HG02943 (cell line): ENCODE results near the gene ECE2.
"Not testable (repeated sequence)": the region's sequence is repeated elsewhere in the genome, so short reads cannot be mapped to it uniquely, and the experiment has no call there.

ENCODE experiments used
- ATAC-seq: cut with Tn5 transposase; IDR thresholded peaks from one replicate; pipeline ENCODE4 v1.9.1; 2021; ENCODE audit warnings: mild to moderate bottlenecking, low read depth, moderate library complexity; ENCODE audit not compliant: unreplicated experiment

Gene ECE2

DNA sequence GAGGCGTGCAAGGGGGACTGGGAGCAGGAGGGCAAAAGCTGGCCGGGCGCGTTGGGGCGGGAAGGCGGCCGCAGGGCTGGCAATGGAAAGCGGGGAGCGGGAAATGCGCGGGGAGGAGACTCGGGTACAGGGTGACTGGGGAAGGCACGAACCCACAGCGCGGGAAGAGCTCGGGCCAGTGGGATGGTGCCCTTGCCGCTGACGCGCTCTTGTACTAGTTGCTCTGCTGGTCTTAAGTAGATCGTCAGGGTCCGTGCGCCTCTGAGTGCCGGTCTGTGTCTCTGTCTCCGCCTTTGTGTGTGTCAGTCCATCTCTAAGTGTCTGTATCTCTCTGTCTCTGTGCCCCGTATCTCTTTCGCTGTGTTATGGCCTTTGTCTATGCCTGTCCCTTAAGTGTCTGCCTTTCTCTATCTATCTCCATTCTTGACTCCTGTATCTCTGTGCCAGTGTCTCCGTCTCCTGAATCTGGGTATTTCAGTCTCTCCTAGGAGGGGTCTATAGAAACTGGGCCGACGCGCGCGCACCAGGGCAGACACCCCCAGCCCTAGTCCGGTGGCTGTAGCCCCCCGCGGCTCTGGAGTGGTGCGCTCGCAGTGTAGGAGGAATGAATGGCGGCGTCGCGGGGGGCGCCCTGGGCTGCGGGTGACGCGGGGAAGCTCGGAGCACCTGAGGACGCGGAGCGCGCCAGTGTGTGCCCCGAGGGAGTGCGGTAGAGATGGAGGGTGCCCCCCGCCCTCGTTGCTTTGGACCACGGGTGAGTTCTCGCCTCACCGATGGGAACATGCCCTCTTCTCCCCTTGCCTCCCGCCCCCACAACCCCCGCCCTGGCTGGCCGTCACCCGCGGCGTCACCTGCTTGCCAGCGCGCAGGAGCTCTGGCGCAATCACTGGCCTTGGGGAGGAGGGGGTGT, 13.7 kb upstream of the ECE2 start:
- ATAC-seq = no peak

DNA sequence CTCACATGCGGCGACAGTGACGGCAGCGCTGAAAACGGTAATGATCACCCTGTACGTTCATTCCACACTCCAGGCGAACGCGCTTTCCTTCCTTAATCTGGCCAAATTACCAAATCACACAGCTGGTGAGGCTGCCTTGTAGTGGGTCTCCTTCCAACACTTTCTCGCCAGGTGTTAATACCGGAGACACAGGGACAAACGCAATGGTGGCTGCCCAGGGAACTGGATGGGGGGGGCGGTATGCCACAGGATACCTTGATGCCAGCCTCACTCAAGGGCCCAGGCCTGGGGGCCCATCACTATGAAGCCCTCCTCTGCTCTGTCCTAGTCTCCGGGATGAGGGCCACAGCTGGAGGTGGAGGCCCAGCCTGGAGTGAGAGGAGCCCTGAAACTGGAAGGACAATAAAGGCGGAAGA, 13.1 kb upstream of the ECE2 start:
- ATAC-seq = no peak

DNA sequence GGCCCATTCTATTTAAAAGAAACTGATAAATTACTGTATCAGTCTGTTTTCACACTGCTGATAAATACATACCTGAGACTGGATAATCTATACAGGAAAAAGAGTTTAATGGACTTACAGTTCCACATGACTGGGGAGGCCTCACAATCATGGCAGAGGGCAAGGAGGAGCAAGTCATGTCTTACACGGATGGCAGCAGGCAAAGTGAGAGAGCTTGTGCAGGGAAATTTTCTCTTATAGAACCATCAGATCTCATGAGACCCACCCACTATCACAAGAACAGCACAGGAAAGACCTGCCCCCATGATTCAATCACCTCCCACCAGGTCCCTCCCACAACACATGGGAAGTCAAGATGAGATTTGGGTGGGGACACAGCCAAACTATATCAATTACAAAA, 8.6 kb upstream of the ECE2 start:
- not testable (repeated sequence) for ATAC-seq

DNA sequence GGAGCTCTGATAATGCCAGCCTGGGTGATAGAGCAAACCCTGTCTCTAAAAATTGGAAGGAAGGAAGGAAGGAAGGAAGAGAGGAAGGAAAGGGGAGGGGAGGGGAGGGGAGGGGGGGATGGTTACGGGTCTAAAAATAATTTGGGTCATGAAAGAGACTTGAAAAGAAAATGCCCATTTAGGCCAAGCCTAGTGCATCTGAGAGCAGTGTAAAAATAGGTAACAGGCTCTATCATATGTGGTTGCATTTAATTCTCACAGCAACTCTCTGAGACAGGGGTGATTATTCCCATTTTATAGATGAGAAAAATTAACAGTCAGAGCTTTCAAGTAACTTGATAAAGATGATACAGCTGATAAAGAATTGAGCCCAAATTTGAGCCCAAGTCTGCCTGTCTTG, 3.6 kb upstream of the ECE2 start:
- no peak for ATAC-seq

DNA sequence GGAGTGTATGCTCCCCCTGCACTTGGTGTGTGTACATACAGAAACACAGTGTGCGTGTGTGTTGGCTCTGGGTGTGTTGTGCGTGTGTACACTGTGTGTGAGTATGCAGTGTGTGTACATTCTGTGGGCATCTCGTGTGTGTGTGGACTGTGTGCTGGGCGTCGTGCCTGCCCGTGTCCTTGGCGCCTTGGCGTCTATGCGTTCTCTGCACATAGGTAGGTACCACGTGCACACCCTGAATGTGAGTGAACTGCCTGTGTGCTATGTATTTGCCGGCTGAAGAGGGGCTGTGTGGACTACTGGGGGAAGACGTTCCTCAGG, 481 bp upstream of the ECE2 start:
- no peak for ATAC-seq

DNA sequence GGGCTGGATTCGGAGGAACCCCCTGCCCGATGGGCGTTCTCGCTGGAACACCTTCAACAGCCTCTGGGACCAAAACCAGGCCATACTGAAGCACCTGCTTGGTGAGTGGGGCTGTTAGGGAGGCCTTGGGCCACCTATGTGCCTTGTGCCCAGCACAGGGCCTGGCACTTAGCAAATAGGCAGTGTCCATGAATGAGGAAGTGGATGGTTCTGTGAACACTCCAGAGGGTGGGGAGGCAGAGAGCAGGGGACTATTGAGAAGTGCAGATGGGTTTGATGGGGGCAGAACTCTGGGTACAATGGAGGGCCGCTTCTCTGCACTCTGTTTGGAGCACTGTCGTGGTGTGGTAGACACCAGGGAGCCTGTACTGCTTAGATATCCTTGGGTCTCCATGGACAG, 1.5 kb downstream of the ECE2 start:
- ATAC-seq = no peak

DNA sequence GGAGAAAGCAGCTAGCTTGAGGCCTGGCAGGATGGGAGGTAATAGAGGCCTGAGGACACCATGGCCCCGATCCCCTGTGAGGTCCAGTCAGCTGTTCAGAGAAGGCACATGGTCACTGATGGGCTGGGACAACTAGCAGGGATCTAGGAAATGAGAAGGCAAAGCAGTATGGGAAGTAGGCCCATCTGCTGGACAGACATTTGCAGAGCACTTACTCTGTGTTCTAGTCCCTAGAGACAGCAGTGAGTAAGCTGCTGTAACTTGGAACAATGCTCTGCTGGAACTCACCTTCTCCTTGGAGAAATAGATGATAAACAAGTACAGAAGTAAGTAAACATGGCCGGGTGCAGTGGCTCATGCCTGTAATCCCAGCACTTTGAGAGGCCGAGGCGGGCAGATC, 7.1 kb downstream of the ECE2 start:
- no peak for ATAC-seq

DNA sequence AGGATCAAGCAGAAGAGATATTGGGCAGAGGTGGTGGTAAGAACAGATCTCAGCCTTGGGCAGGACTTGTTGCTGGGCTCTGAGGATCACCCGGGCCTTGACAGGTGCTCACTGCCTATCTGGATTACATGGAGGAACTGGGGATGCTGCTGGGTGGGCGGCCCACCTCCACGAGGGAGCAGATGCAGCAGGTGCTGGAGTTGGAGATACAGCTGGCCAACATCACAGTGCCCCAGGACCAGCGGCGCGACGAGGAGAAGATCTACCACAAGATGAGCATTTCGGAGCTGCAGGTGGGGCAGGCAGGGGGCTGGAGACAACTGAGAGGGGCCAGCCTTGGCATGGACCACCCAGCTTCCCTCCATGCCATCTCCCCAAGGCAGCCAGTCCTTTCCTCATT, 7.9 kb downstream of the ECE2 start:
- no peak for ATAC-seq

DNA sequence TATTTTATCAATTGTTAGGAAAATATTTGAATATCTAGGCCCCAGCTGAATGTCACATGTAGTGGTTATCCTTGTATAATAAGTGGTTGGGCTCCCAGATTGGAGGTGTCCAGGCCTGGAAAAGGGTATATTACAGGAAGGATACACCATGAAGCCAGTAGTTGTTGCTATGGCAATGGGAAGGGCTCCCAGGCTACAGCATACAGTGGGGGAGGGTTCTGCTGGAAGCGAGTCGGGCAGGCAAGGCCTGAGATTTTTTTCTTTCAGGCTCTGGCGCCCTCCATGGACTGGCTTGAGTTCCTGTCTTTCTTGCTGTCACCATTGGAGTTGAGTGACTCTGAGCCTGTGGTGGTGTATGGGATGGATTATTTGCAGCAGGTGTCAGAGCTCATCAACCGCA, 8.9 kb downstream of the ECE2 start:
- ATAC-seq = no peak

DNA sequence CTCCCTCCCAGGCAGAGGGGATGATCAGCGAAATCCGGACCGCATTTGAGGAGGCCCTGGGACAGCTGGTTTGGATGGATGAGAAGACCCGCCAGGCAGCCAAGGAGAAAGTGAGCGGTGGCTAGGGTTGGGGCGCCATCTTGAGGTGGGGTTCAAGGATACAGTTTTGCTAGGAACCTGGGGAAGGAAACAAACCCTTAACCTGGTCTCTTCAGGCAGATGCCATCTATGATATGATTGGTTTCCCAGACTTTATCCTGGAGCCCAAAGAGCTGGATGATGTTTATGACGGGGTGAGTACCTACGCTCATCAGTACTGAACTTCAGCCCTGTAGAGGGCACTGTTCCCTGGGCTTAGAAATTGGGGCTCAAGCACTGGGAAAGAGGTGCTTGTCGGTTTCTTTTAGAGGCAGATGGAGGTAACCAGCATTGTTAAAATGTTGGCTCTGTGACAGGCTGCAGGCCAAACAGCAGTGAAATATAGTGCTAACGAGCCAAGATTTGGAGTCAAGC, 13.7 kb downstream of the ECE2 start:
- no peak for ATAC-seq

DNA sequence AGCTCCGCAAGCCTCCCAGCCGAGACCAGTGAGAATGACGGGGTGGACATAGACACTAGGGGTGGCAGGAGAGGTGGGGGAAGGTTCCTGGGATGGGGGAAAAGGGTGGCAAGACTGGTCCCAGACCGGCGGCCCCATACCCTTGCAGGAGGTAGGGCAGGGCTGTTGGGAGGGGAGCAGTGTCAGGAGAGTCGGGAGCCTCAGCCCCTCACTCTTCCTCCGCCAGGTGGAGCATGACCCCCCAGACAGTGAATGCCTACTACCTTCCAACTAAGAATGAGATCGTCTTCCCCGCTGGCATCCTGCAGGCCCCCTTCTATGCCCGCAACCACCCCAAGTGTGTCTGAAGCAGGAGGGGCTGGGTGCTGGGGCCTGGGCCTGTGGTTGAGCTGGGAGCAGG, 14.5 kb downstream of the ECE2 start:
- no peak for ATAC-seq

DNA sequence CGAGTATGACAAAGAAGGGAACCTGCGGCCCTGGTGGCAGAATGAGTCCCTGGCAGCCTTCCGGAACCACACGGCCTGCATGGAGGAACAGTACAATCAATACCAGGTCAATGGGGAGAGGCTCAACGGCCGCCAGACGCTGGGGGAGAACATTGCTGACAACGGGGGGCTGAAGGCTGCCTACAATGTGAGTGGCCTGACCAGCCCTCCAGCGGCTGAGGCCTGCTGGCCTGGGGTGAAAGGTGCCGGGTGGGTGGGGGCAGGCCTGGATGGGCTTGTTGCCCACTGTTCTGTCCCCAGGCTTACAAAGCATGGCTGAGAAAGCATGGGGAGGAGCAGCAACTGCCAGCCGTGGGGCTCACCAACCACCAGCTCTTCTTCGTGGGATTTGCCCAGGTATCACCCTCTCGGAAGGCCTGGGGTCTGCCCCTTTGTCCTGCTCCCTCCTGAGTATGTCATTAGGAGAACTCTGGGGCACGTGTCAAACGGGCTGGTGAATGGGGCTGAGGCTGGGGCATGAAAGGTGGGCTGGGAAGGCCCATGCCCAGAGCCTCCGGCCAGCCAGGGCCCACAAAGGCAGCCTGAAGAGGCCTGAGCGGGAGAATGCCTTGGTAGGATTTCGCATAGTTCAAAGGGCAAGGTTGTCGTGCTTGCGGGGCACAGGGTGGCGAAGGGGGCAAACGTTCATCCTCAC, 15.4 kb downstream of the ECE2 start:
- ATAC-seq = no peak

DNA sequence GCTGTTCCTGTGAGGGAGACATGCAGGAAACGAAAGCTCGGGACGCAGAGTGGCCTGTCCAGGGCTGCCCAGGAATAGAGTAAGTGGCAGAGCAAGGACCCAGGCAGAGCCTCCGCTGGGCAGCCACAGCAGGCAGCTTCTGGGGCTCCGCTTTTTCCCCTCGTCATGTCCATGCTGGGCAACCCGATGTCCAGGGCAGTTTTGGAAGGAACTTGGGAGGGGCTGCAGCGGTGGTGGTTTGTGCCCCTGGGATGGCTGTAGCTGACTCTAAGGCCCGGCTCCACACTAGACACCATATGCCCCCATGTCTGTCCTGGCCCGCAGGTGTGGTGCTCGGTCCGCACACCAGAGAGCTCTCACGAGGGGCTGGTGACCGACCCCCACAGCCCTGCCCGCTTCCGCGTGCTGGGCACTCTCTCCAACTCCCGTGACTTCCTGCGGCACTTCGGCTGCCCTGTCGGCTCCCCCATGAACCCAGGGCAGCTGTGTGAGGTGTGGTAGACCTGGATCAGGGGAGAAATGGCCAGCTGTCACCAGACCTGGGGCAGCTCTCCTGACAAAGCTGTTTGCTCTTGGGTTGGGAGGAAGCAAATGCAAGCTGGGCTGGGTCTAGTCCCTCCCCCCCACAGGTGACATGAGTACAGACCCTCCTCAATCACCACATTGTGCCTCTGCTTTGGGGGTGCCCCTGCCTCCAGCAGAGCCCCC, 16.1 kb downstream of the ECE2 start:
- no peak for ATAC-seq

DNA sequence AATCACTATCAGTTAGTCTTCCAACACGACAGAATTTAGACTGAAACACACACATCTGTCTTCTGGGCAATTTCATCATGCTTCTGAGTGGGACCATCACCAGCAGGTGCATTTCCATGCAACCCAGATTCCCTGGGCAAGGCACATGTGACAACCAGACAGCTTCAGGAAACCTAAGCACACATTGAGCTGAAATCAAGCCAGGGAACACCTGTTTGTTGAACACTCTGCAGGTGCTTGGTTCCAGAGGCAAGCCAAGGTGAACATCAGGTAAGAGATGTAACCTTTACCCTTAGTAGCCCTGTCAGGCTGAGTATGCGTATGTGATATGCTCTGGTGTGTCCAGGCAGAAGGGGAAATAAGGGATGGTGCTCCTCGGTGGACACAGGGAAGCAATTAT, 19.9 kb downstream of the ECE2 start:
- ATAC-seq = no peak

DNA sequence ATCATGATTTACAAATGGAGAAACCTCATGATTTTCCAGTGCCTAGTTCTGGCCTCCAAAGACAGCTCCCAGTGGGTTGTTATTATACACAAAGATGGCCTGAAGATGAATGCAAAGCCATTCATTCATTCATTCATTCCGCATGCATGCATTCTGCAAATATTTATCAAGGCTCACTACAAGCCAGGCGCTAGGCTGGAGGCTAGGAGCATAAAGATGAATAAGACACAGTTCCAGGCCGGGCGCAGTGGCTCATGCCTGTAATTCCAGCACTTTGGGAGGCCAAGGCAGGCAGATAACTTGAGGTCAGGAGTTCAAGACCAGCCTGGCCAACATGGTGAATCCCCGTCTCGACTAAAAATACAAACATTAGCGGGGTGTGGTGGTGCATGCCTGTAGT, 20.8 kb downstream of the ECE2 start:
- no peak for ATAC-seq

DNA sequence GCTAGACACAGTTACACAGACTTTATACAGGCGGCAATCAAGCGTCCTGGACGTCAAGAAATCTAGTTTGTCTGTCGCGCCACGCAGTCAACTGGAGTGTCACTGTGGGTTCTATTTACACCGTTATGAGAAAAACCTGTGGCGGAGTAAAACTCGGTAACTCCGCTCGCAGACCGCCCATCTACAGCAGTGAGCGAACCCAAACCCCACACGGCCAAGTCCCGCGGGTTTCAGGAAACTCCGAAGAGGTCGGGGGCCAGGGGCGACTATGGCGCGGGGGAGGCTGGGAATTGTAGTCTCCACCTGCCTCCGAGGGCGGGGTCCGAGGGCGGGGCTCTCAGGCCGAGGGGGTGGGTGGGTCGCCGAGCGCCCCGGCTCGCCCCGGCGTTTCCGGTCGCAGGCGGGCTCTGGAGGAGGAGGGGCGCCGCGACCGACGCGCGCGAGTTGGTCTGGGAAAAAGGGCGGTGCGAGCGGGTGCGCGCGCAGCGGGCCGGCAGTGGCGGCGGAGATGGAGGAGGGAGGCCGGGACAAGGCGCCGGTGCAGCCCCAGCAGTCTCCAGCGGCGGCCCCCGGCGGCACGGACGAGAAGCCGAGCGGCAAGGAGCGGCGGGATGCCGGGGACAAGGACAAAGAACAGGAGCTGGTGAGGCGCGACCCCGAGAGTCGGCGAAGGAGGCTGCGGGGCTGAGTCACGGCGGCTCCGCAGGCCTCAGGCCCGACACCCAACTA, 23.1 kb downstream of the ECE2 start, which contains the start of gene PSMD2:
Gene PSMD2 (plus strand): TSS at position 483 of the 729 bp plus-strand sequence. CDS start 26 bp downstream, at position 509.
- ATAC-seq = peak; percentile 85

DNA sequence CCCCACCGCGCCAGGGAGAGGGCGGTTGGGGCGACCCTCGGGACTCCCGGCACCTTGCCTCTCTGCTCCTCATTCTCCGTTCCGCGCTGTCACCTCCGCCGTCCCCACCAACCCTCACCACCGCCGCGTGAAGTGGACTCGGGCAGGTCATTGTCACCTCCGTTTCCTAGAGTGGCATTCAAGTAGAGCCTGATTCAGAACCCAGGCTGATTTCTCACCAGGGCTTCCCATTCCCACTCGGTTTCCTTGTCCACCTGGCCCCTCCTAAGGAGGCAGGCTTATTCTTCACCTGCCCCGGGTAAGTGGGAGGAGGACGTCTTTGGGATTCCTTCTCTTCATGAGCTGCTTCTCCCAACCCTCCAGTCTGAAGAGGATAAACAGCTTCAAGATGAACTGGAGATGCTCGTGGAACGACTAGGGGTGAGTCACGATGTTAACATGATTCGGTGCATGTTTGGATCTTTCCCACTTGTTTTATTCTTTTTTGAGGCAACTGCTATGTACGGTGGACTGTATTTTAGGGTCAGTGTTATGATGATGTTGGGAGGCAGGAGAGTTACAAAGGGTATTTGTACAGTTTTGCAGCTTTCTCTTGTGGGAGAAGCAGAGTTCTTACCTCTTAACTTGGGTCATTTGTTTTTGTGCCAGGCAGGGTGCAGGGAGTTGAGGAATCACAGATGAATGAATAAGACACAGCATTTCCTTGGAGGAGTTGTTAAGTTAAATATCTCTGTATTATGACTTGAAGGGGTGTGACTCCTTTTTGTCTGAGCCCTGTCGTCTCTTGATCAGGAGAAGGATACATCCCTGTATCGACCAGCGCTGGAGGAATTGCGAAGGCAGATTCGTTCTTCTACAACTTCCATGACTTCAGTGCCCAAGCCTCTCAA, 23.9 kb downstream of the ECE2 start:
- ATAC-seq = peak; percentile 21

DNA sequence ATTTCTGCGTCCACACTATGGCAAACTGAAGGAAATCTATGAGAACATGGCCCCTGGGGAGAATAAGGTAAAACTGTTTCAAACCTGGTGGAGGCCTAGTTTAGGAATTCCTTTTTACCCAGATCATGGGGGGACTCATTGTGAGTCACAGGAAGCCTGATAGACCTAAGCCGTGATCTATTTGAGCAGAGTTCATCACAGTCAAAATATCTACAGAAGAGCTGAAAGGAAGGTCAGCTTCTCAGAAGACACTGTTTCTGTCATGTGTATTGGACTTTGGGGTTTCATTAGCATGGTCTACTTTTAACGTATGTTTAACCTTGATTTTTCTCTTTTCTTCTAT, 24.5 kb downstream of the ECE2 start:
- ATAC-seq = no peak

DNA sequence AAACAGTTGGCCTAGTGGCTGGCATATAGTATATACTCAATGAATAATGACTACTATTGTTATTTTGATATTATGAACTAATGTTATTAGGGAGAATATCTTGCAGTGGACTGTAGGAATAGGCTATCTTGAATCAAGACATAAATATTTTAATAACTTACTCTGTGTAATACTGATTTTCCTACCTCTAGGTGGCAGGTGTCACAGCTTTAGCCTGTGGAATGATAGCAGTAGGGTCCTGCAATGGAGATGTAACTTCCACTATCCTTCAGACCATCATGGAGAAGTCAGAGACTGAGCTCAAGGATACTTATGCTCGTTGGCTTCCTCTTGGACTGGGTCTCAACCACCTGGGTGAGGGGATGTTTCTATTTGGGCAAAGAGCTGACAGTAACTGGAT, 29.8 kb downstream of the ECE2 start:
- no peak for ATAC-seq
